IMR-90 (cell line): Measurements from ENCODE around the gene MUC5B.

Experiments
- CTCF ChIP-seq: conservative IDR thresholded peaks from 2 replicates; pipeline ENCODE4 v1.5.1; 2012; ENCODE audit warnings: mild to moderate bottlenecking, low read depth, low read length, improper control_type of control experiment
- RFX5 ChIP-seq: IDR thresholded peaks from 2 replicates; pipeline ENCODE4 v1.8.0; 2012; ENCODE audit warnings: low read depth, mild to moderate bottlenecking, low read length, moderate library complexity

GRCh38 chr11:1199751-1200610 is 22.9 kb upstream of the MUC5B start:
- TF ChIP-seq RFX5 (no peak), CTCF (no peak)
